GM19438 (cell line): ENCODE results near the gene TFCP2.
"Not testable (repeated sequence)": the region's sequence is repeated elsewhere in the genome, so short reads cannot be mapped to it uniquely, and the experiment has no call there.

Experiments used
- ATAC-seq: cut with Tn5 transposase; IDR thresholded peaks from one replicate; pipeline ENCODE4 v1.9.1; 2021; ENCODE audit warnings: low read depth; ENCODE audit not compliant: unreplicated experiment

The TFCP2 gene, protein sequence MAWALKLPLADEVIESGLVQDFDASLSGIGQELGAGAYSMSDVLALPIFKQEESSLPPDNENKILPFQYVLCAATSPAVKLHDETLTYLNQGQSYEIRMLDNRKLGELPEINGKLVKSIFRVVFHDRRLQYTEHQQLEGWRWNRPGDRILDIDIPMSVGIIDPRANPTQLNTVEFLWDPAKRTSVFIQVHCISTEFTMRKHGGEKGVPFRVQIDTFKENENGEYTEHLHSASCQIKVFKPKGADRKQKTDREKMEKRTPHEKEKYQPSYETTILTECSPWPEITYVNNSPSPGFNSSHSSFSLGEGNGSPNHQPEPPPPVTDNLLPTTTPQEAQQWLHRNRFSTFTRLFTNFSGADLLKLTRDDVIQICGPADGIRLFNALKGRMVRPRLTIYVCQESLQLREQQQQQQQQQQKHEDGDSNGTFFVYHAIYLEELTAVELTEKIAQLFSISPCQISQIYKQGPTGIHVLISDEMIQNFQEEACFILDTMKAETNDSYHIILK

DNA sequence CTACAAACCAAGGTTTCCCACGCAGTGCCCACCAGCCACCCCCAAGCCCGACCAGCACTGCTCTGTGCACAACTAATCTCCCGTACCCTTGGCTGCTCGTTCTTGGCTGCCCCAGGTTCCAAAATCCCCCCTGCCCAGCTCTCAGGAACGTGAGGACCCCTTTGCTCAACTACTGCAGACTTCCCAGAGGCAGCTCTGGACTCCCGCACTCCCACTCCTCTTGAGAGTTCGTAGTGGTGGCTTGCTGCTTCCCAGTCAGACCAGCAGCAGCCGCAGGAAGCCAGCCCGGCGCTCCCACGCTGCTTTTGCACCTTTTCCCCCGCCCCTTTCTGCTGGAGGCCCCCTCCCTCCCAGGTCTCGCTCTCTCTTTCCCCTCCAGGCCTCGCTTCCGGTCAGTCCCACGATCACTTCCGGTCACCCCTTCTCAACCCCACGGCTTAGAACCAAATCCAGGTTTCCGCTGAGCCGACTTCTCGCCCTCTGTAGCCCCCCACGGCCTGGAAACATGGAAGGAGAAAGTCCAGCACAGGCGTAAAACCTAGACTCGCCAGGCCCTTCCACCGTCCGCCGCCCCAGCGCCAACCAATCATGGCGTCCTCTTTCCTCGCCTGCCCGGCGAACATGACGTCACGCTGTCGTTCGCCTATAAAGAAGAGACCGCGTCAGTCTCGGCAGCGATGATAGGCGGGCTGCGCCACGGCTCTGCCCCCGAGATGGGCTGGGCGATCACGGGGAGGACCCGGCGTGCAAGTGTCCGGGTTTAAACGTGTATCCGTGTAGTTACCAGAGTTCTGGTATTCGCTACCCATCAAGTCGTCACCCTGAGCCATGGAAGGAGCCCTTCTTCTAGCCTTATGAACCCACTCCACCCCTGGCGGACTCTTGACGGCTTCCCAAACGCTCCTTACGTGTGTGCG lies at the start of gene TFCP2:
Gene TFCP2 (minus strand): TSS at position 621 of the 917 bp plus-strand sequence. CDS start 713 bp downstream, outside the sequence.
- peak; percentile 89 for ATAC-seq

DNA sequence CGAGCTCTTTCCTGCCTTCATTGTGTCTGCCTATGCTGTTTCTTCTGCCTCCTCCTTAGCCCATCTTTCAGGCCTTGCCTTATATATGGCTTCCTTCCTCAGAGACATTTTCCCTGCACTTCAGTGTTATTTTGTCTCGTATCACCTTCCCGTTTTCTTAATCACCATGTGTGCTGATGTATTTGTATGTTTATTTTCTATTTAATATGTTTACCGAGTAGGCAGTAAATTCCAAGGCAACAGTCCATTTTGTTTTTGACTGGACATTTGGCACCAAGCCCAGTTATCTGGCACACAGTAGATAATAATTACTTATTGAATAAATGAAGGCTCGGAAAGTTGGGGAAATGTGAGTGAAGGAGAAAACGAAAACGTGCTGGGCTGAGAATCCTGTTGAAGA lies 49.5 kb upstream of the TFCP2 start:
- no peak for ATAC-seq

DNA sequence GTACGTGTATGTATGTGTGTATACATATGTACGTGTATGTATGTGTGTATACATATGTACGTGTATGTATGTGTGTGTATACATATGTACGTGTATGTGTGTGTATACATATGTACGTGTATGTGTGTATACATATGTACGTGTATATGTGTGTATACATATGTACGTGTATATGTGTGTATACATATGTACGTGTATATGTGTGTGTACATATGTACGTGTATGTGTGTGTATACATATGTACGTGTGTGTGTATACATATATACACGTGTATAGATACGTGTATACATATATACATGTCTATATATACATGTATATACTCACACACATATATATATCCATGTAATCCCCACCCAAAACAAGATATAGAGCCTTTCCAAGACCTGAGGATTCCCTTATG lies 46.9 kb upstream of the TFCP2 start:
- ATAC-seq: not testable (repeated sequence)

DNA sequence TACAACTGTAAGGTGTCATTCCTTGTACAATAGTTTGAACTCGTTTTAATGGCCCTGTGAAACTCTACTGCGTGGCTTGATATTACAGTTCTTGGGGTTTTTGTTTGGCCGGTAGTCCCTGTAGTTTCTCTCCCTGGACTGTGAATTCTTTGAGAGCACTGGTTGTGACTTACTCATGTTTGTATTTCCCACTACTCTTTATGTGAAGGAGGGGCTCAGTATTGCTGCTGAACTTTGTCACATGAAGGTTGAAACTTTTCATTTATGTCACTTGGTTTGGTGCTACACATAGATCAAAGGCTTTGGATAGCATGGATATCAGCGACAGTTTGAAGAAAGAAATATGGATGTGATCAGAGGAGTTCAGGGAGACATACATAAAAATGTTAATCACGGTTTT lies 46.4 kb upstream of the TFCP2 start:
- no peak for ATAC-seq

DNA sequence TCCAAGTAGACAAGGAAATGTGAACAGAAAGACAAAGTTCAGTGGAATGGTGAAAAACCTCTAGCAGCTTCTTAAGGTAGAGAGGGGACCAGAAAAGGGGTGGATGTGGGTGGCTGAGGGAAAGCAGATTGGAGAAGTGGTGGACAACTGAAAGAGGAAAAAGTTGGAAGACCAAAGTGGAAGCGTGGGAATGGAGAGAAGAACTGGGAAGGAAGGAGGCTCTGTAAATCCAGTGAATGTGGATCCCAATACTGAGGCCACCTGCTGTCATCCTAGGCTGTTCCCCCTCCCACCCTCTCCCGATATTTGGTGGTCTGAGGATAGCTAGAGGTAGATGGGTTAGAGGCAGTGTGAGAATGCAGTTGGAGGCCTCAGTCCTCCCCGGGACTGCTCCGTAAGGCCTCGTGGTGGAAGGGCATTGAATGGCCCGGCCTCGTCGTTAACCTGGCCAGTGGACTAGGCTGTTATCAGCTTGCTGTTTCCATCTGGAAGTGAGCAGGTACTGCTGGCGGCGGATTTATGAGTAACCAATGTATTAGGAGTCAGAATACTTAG lies 45.7 kb upstream of the TFCP2 start:
- no peak for ATAC-seq

DNA sequence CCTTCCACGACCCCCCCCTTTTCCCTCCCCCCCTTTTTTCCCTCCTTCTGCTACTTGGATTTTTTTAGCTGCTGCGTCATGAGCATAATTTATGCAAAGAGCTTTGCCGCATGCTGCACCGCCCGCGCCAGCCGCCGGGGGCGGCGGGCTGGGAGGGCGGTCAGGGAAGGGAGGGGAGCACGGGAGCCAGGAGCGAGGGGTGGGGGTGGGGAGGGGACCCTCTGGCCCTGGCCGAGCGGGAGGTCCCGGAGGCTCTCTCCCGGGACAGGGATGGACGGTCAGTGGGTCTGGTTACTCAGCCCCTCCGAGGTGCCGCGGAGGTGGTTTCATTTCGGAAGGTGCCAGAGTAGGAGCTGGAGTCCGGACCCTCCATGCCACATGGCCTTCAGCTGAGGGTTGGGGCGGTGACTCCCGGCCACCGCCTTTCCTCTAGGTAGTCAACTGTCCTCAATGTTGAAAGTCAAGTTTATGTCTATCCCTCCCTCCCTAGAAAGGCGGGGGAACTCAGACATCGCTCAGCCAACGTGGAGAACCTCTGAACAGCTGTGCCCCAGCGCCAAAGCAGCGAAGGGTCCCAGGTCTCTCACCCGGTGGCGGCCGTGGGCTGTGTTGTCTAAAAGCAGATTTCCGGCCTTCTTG lies 45.2 kb upstream of the TFCP2 start, which contains the start of gene POU6F1:
Gene POU6F1 (minus strand): TSS at position 95 of the 639 bp plus-strand sequence. CDS start 11,226 bp downstream, outside the sequence.
- peak; percentile 83 for ATAC-seq

DNA sequence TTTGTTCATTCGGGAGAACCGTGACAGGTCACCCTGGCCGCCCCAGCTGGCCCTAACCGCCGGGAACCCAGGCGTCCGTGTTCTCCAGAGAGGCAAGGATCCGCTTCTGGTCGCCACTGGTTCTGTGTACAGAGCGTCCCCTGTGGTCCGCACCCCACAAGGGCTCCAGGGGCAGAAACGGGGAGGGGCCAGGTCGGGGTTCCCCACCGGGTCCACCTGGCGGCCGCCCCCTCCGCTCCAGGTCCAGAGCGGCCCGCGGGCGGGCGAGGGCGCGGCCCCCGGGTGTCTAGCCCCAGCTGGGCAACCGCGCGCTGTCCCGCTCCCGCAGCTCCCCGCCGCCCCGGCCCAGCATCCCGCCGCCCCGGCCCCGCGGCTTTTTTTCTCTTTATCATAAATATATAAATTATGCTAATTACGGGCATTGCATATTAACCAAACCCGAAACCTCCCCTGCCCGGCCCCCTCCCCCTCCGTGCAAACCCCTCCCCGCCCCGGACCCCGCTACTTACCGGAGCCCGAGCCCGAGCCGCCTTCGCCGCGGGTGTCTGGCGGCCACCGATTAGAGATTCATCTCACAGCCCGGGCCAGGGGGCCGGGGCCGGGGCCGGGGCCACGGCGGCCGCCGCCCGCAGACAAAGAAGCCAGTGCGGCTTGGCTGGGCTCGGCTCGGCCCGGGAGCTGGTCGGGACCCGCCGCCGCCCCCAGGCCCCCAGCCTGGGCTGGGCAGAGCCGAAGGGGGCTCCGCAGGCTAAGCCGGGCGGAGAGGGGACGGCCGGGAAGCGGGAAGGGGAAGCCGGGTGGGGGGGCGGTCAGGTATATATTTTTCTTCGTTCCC lies 44.4 kb upstream of the TFCP2 start:
- ATAC-seq: peak; percentile 30

DNA sequence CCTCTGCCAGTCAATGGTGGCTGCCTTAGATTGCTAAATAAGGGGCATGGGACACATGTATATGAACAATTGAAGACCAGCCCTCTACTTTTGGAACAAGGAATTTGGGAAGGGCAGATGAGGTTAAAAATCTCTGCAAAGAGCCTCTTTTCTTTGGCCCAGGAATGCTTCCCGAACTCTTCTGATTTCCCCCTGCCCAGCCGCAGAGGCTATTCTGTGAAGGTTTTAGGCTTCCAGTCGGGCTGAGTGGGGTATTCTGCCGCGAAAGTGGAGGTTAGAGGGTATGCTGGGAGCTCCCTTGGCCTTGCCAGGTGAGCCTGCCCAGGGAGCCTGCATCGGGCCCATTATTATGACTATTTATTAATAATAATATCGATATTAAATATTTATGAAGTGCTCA lies 43.7 kb upstream of the TFCP2 start:
- no peak for ATAC-seq

DNA sequence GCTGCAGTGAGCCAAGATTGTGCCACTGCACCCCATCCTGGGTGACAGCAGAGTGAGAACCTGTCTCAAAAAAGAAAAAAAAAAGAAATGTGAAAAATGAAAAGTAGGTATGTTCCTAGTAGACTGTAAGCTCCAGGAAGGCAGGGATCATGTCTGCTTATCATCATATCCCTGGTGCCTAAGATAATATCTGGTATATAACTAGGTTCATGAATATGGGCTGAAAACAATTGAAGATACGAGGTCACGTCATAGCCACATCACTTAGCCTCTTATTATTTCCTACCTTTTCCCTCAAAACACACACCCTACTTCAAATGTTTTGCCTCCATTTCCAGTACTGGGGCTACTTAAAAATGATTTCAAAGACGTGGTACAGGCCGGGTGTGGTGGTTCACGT lies 42.0 kb upstream of the TFCP2 start:
- no peak for ATAC-seq

DNA sequence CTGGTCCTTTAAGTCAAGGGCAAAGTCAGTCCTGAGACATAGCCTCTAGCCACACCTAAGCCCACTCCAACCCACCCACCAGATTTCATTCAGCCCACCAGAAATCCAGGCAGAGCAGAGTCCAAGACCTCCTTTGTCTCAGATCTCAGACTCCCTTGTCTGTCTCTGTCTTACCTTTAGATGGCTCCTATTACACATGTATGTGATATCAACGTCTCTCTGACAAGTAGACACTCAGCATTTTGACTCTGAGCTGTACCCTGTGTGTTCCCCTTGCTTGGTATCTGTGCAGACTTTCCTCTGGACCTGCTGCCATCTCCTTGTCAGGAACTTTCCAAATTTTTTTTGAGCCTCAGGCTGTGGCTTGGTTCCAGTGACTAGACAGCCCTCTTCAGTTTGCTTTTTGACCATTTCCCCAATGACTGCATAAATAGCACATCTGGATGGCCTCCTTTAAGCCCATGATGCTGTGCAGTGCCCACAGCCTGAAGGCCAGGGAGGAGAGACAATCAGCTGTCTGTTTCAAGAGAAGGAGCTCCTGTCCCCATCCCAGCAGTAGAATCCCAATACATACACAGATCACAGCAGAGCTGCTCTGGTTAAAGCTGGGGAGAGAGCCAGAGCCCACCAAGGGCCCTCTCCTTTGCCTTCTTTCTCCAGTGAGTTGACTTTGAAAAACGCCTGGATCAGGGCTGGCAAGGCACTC lies 37.9 kb upstream of the TFCP2 start:
- no peak for ATAC-seq

DNA sequence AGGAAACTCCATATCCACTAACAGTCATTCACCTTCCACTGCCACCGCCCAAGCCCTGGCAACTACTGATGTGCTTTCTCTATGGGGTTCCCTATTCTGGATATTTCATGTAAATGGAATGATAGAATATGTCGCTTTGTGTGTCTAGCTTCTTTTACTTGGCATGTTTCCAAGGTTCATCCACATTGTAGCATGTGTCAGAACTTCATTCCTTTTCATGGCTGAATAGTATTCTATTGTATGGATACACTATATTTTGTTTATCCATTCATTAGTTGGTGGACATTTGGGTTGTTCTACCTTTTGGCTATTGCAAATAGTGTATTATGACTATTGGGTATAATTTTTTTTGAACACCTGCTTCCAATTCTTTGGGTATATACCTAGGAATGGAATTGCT lies 36.3 kb upstream of the TFCP2 start:
- no peak for ATAC-seq

DNA sequence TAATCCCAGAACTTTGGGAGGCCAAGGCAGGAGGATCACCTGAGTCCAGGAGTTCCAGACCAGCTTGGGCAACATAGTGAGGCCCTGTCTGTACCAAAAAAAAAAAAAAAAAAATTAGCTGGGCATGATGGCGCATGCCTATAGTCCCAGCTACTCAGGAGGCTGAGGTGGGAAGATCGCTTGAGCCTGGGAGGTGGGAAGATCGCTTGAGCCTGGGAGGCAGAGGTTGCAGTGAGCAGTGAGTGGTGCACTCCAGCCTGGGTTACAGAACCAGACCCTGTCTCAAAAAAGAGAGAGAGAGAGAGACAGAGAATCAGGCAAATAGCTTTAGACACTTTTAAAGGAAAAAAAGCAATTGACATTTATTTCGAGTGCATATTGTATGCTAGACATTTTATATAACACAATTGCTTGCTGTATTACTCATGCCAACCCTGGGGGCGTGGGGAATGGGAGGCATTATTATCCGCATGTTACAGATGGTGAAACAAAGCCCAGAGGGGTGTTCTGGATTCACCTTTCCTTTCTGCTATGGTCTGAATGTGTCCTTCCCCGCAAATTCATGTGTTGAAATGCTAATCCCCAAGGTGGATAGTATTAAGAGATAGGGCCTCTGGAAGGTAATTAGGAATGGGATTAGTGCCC lies 35.2 kb upstream of the TFCP2 start:
- ATAC-seq: no peak

DNA sequence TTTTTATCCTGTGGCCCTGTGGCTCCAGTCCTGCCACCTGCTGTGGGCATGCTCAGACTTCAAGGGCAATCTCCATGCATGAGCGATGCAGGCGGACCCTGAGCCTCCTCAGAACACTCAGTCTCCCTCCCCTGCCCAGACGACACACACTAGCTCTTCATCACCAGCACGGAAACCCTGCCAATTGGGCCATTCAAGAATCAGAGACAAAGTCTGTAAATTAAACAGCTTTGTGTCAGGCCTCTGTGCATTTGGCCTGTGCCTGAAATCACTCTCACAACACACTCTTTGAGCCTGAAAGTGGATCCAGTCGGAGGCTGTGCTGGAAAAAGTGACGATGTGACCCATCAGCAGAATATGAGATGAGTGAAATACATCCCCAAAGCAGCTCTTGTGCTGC lies 32.4 kb upstream of the TFCP2 start:
- no peak for ATAC-seq

DNA sequence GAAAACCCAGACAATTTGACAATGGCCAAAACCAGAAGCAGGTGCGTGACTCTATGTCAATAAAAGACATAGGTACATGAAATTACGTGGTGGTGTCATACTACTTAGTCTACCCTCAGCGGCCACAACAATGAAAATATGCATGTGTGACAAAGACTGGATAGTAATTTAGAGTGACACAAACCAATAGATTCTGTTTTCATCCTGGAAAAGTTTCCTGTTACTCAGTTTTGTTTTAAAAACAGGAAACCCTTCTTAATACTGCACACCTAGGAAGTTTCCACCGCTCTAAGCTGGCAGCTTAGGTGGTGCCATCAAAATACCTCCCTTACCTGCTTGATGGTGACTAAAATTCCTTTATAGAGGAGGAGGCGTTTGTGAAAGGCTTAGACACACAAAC lies 29.8 kb upstream of the TFCP2 start:
- no peak for ATAC-seq

DNA sequence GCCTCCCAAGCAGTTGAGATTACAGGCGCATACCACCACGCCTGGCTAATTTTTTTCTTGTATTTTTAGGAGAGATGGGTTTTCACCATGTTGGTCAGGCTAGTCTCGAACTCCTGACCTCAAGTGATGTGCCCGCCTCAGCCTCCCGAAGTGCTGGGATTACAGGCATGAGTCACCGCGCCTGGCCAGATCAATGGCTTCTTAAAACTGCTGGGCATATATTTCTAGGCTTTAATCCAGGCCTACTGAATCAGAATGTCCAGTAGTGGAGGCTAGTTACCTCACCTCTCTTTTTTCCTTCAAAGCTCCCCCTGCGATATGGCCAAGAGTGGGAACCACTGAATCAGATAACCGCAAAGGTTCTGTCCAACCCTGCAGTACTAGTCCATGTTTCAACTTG lies 27.9 kb upstream of the TFCP2 start:
- no peak for ATAC-seq

DNA sequence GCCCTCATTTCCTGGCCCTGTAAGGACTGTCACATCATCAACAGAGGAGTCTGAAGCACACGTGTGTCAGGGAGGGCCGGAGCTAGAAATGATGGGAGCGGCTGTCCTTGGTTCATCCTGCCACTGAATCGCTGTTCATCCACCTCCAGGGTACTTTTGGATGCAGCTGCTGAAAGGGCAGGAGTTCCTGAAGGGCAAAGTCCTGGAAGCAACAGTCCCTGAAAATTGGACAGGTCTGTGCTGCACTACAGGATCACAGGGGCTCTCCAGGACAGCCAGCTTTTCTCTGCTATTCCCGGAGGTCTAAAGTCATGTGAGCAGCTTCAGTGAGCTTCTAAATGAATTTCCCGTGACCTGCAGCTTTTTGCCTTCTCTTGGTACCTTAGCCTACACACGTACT lies 27.2 kb upstream of the TFCP2 start:
- no peak for ATAC-seq

DNA sequence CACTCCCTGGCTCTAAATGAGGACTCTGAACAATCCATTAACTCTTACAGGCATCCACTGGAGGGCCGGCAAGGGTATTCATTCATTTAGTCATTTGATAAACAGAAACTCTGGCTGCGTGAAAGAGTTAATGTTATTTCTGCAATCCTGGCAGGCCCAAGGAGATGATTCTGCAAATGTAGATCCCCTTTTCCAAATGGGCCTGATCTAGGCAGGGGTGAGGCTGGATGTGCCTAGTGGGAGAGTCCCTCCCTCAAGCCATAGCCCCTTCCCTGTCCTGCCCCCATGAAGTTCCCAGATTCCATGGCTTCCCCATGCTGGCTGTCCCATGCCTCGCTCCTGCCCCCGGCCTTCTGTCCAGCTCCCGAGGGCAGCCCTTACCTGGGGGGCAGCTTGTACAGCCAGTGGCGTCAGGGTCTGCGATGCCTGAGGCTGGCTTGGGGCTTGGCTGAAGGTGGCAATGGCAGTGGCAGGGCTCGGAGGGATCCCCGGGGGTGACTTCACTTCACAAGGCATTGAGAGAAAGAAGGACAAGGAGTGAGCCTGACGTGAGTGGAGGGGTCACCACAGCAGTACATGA lies 26.5 kb upstream of the TFCP2 start:
- no peak for ATAC-seq
